Astrocyte (in vitro differentiated cells and primary cell): Measurements from ENCODE around the gene MPDU1. TPM values are rescaled to one million over a fixed set of nuclear protein-coding genes. Genes with fewer than 3 reads are reported as not detected.

Experiments used
- DNase-seq: peaks from one replicate; pipeline ENCODE4 v3.0.0-alpha.2; 2010; ENCODE audit warnings: low read depth
- FAIRE-seq: peaks from 2 replicates; lab custom pipeline; 2011; peaks lifted over from hg19 to GRCh38; lab: Jason Lieb, UNC
- H2AFZ ChIP-seq: 2 replicates; pipeline ENCODE4 v1.6.0; 2012; ENCODE audit warnings: low read depth, low read length, inconsistent platforms
- H3K27ac ChIP-seq: 2 replicates; pipeline ENCODE4 v1.5.1; 2011; ENCODE audit warnings: low read depth, low read length, inconsistent platforms
- H3K27me3 ChIP-seq: 2 replicates; pipeline ENCODE4 v1.6.0; 2011; ENCODE audit warnings: low read length, inconsistent platforms; ENCODE audit not compliant: insufficient read depth
- H3K36me3 ChIP-seq: 2 replicates; pipeline ENCODE4 v1.5.1; 2011; ENCODE audit warnings: low read length, inconsistent platforms; ENCODE audit not compliant: insufficient read depth
- H3K4me1 ChIP-seq: 2 replicates; pipeline ENCODE4 v1.5.1; 2011; ENCODE audit warnings: low read length, inconsistent platforms; ENCODE audit not compliant: insufficient read depth
- H3K4me2 ChIP-seq: 2 replicates; pipeline ENCODE4 v1.6.0; 2012; ENCODE audit warnings: low read length, inconsistent platforms
- H3K4me3 ChIP-seq: 2 replicates; pipeline ENCODE4 v1.5.1; 2011; ENCODE audit warnings: low read depth, mild to moderate bottlenecking, low read length, inconsistent platforms; ENCODE audit not compliant: insufficient read depth
- H3K79me2 ChIP-seq: 2 replicates; pipeline ENCODE4 v1.6.0; 2012; ENCODE audit warnings: mild to moderate bottlenecking, low read length, inconsistent platforms; ENCODE audit not compliant: insufficient read depth
- H3K9ac ChIP-seq: 2 replicates; pipeline ENCODE4 v1.6.0; 2012; ENCODE audit warnings: mild to moderate bottlenecking, low read length, inconsistent platforms
- H3K9me3 ChIP-seq: 2 replicates; pipeline ENCODE4 v1.5.1; 2012; ENCODE audit warnings: low read depth, mild to moderate bottlenecking, low read length, inconsistent platforms; ENCODE audit not compliant: insufficient read depth
- H4K20me1 ChIP-seq: 2 replicates; pipeline ENCODE4 v1.6.0; 2012; ENCODE audit warnings: low read length, inconsistent platforms; ENCODE audit not compliant: insufficient read depth
- H3K27ac Mint-ChIP-seq: one replicate; pipeline ENCODE4 v1.8.0; 2021; ENCODE audit warnings: mild to moderate bottlenecking, mixed read lengths; ENCODE audit not compliant: unreplicated experiment
- H3K27me3 Mint-ChIP-seq: one replicate; pipeline ENCODE4 v1.8.0; 2021; ENCODE audit warnings: low read depth, mixed read lengths; ENCODE audit not compliant: unreplicated experiment
- H3K36me3 Mint-ChIP-seq: one replicate; pipeline ENCODE4 v1.8.0; 2021; ENCODE audit warnings: low read depth, mixed read lengths; ENCODE audit not compliant: unreplicated experiment
- H3K4me1 Mint-ChIP-seq: one replicate; pipeline ENCODE4 v1.8.0; 2021; ENCODE audit warnings: low read depth, mixed read lengths; ENCODE audit not compliant: unreplicated experiment
- H3K4me3 Mint-ChIP-seq: one replicate; pipeline ENCODE4 v1.8.0; 2021; ENCODE audit warnings: mild to moderate bottlenecking, moderate library complexity, mixed read lengths; ENCODE audit not compliant: unreplicated experiment
- H3K9me3 Mint-ChIP-seq: one replicate; pipeline ENCODE4 v1.8.0; 2021; ENCODE audit warnings: mild to moderate bottlenecking, mixed read lengths; ENCODE audit not compliant: unreplicated experiment
- CTCF ChIP-seq: IDR thresholded peaks from 2 replicates; pipeline ENCODE4 v1.5.1; 2011; ENCODE audit warnings: low read depth, mild to moderate bottlenecking, inconsistent platforms, low read length, moderate library complexity; ENCODE audit not compliant: insufficient read depth
- EZH2 ChIP-seq: IDR thresholded peaks from 2 replicates; pipeline ENCODE4 v1.6.1; 2012; ENCODE audit warnings: mild to moderate bottlenecking, low read length, inconsistent platforms; ENCODE audit not compliant: insufficient read depth
- total RNA-seq: library from RNA; stranded (reverse); gene quantifications from 2 replicates; pipeline ENCODE4 v1.2.1, GENCODE V29; 2021

MPDU1 gene
- total RNA-seq, 1 donor from 2014 or later = 51.2 TPM

GRCh38 chr17:7582396-7583252, 1.0 kb upstream of the MPDU1 start:
- H3K27me3 ChIP-seq = no peaks in the 10 kb centered on the region
- peaks cover 34% of the 10 kb centered on the region for H4K20me1 ChIP-seq
- H3K36me3 Mint-ChIP-seq = peaks cover 31% of the 10 kb centered on the region
- peak overlapping the region; percentile 57 for H3K4me3 Mint-ChIP-seq
- H3K4me1 ChIP-seq = peaks cover 47% of the 10 kb centered on the region
- H3K4me3 ChIP-seq = no peak overlapping the region
- no peak for TF ChIP-seq EZH2
- no peak for TF ChIP-seq CTCF
- peak overlapping the region; percentile 98 for H3K27ac ChIP-seq
- peaks cover 58% of the 10 kb centered on the region for H3K79me2 ChIP-seq
- peaks cover 12% of the 10 kb centered on the region for H3K36me3 ChIP-seq
- H3K4me2 ChIP-seq = peak overlapping the region; percentile 97
- no peak for DNase-seq
- H3K9ac ChIP-seq = peak overlapping the region; percentile 95
- H3K9me3 Mint-ChIP-seq = no peaks in the 10 kb centered on the region
- no peak for FAIRE-seq
- H3K27ac Mint-ChIP-seq = peak overlapping the region; percentile 47
- no peaks in the 10 kb centered on the region for H3K27me3 Mint-ChIP-seq
- no peaks in the 10 kb centered on the region for H3K9me3 ChIP-seq
- peaks cover 47% of the 10 kb centered on the region for H3K4me1 Mint-ChIP-seq
- peak overlapping the region; percentile 85 for H2AFZ ChIP-seq

- H3K4me2 ChIP-seq = peak overlapping the region; percentile 81
- peaks cover 47% of the 10 kb centered on the region for H3K4me1 Mint-ChIP-seq
- H3K4me1 ChIP-seq = peaks cover 63% of the 10 kb centered on the region
- H3K79me2 ChIP-seq = peaks cover 59% of the 10 kb centered on the region
- H3K4me3 ChIP-seq = peak overlapping the region; percentile 34
- peaks cover 12% of the 10 kb centered on the region for H3K36me3 Mint-ChIP-seq
- peak overlapping the region; percentile 60 for H3K27ac ChIP-seq
- H4K20me1 ChIP-seq = peaks cover 32% of the 10 kb centered on the region
- H3K9me3 Mint-ChIP-seq = no peaks in the 10 kb centered on the region
- peak overlapping the region; percentile 75 for H3K4me3 Mint-ChIP-seq
- H3K9me3 ChIP-seq = no peaks in the 10 kb centered on the region
- H3K27me3 ChIP-seq = no peaks in the 10 kb centered on the region
- FAIRE-seq (no peak), DNase-seq (no peak)
- TF ChIP-seq CTCF = no peak
- TF ChIP-seq EZH2 = no peak
- peaks cover 3% of the 10 kb centered on the region for H3K36me3 ChIP-seq
- peak overlapping the region; percentile 94 for H3K27ac Mint-ChIP-seq
- peak overlapping the region; percentile 44 for H3K9ac ChIP-seq
- no peak overlapping the region for H2AFZ ChIP-seq
- H3K27me3 Mint-ChIP-seq = no peaks in the 10 kb centered on the region
Observed at GRCh38 chr17:7586673-7587419, 3.2 kb downstream of the MPDU1 start.
